ENCODE data around the gene COX7A1.
"Not testable (repeated sequence)": the region's sequence is repeated elsewhere in the genome, so short reads cannot be mapped to it uniquely, and the experiment has no call there.

The COX7A1 gene

DNA sequence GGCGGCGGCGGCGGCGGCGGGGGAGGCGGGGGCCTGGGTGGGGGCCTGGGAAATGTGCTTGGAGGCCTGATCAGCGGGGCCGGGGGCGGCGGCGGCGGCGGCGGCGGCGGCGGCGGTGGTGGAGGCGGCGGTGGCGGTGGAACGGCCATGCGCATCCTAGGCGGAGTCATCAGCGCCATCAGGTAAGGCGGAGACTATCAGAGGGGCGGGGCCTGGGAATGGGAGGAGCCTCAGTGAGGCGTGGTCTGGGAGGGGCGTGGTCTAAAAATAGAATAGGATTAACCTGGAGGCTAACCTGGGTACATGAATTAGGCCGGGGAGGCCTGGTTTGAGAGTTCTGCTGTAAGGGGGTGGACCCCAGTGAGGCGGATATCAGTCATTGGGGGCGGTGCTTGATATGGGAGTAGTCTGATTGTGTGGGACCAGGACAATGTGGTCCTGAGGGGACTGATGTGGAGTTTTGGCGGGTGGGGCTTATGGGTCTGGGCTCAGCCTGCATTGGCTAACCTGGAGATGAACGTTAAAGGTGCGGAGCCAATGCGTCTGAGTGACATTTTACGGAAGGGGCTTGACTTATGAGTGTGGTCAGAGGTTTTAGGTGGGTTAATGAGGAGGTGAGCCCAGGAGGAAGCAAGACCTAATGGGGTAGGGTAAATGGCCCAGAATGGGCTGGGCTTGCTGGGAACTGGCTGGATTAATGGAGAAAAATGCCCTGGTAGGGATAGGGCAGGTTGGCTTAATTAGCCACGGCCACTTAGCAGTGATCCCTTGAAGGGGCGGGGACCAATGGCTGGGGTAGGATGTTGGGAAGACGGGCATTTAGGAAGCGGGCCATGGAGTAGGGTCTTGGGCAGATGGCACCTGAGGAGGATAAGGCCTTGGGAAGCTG, 11.0 kb downstream of the COX7A1 start:
- H3K9me3 ChIP-seq (ENCODE audit: control insufficient read depth in 1 of 2, low read length in 2 of 2) = no peaks in the 10 kb centered on the region
- peaks cover 8 to 11% of the 10 kb centered on the region in 2 donors for H3K4me1 ChIP-seq (ENCODE audit: control insufficient read depth in 1 of 2, insufficient read depth in 2 of 2, low read length in 2 of 2)
- no peaks in the 10 kb centered on the region for H3K27me3 ChIP-seq (ENCODE audit: low read depth, low read length)
- peak overlapping the region; percentile 67 for H3K27ac ChIP-seq (ENCODE audit: low read length)
- peaks cover 25 to 38% of the 10 kb centered on the region in 2 donors for H3K36me3 ChIP-seq (ENCODE audit: control insufficient read depth in 1 of 2, insufficient read depth in 2 of 2, low read length in 2 of 2)
- H3K4me3 ChIP-seq (ENCODE audit: low read depth in 1 of 2, low read length in 2 of 2) = peak overlapping the region; percentile 83 to 100

DNA sequence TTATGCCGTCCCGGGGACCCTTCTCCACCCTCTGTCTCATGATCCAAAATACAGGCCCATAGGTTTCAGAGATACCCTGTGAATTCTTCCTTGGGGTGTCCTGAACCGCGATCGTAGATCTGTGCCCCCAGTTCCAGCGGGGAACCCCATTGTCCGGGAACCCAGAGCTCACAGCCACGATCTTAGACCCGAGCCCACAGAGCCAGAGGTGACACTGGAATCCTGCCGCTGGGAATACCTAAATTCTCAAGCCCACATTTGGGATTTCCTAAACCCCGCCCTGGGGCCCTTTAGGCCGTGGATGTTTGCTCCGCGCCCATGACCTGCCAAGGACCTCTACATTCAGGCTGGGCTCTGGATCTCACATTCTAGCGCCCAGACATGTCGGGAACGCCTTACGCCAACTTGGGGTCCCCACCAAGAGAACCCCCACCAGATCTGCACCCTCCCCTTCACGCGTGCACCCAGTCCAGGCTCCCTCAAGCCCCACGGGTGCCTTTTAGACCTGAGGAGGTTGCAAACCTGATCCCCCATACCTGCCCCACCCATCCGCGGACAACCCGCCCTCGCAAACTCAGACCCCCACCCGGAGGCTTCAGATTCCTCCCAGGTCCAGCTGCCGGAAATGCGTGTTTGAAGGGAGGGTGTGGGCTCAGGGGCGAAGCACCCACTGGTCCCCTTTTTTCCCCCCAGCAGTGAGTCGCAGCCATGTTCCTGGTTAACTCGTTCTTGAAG, 11.8 kb downstream of the COX7A1 start:
- Histone ChIP-seq H3K27me3 (ENCODE audit: low read depth, low read length) (no peaks in the 10 kb centered on the region), H3K36me3 (ENCODE audit: control insufficient read depth in 1 of 2, insufficient read depth in 2 of 2, low read length in 2 of 2) (peaks cover 17 to 30% of the 10 kb centered on the region in 2 donors), H3K27ac (ENCODE audit: low read length) (peak overlapping the region; percentile 100), H3K9me3 (ENCODE audit: control insufficient read depth in 1 of 2, low read length in 2 of 2) (no peaks in the 10 kb centered on the region), H3K4me1 (ENCODE audit: control insufficient read depth in 1 of 2, insufficient read depth in 2 of 2, low read length in 2 of 2) (peaks cover 8 to 11% of the 10 kb centered on the region in 2 donors), H3K4me3 (ENCODE audit: low read depth in 1 of 2, low read length in 2 of 2) (peak overlapping the region; percentile 83 to 100)

DNA sequence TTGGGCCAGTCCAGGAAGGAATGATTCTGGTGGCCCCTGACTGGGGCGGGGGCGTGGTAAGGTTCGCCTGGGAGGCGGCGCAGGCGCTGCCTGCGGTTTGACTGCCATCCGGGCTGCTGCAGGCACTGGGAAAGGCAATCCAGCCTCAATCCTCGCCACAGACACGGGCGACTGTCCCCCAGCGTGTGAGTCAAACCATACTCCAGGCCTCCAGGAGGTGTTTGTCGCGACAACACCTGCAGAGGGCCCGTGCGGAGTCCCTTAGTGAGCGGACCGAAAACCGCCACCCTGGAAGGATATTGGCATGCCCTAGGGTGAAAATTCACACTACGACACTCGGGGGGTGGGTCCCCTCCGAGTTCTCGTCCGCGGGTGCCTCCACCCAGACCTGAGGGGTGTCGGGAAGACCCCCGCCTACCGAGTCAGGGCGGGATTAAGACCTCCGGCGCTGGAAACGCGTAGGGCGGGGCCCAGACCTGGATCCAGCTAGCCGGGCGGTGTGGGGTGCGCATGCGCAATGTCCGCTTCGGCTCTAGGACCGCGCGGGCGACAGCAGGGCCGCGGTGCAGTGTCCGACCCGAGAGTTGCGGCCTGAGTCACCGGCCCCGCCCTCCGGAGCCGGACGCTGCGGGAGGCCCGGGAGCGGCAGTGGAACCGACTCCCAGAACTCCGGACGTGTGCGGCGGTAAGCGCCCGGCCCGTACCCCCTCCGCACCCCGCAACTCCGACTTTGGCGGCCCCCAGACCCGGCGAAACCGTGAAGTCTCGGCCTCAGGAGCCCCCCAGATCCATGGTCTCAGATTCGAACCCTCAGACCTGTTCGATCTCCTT, 12.6 kb downstream of the COX7A1 start, which contains the start of gene CAPNS1:
TSS of gene CAPNS1 (plus strand) at position 594 of the 831 bp plus-strand sequence. CDS start 946 bp downstream, outside the sequence.
- Histone ChIP-seq H3K36me3 (ENCODE audit: control insufficient read depth in 1 of 2, insufficient read depth in 2 of 2, low read length in 2 of 2) (peaks cover 12 to 22% of the 10 kb centered on the region in 2 donors), H3K4me3 (ENCODE audit: low read depth in 1 of 2, low read length in 2 of 2) (peak within 1 kb of the TSS; percentile 83 to 100), H3K27me3 (ENCODE audit: low read depth, low read length) (no peaks in the 10 kb centered on the region), H3K9me3 (ENCODE audit: control insufficient read depth in 1 of 2, low read length in 2 of 2) (no peaks in the 10 kb centered on the region), H3K27ac (ENCODE audit: low read length) (peak within 1 kb of the TSS; percentile 100), H3K4me1 (ENCODE audit: control insufficient read depth in 1 of 2, insufficient read depth in 2 of 2, low read length in 2 of 2) (peaks cover 8 to 11% of the 10 kb centered on the region in 2 donors)

DNA sequence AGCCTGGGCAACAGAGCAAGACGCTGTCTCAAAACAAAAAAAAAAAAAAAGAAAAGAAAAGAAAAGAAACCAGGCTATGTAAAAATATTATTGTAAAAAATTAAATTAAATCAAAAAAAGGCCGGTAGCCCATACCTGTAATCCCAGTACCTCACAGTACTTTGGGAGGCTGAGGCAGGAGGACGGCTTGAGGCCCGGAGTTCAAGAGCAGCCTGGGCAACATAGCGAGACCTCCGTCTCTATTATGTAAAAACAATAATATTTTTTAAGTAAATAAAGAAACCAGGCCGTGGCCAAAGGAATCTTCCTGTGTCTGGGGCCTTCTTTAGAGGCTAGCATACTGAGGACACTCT, 13.2 kb downstream of the COX7A1 start:
- Histone ChIP-seq H3K4me3 (ENCODE audit: low read depth in 1 of 2, low read length in 2 of 2) (peak overlapping the region; percentile 74 to 83), H3K9me3 (ENCODE audit: control insufficient read depth in 1 of 2, low read length in 2 of 2) (no peaks in the 10 kb centered on the region), H3K36me3 (ENCODE audit: control insufficient read depth in 1 of 2, insufficient read depth in 2 of 2, low read length in 2 of 2) (peaks cover 10 to 17% of the 10 kb centered on the region in 2 donors), H3K4me1 (ENCODE audit: control insufficient read depth in 1 of 2, insufficient read depth in 2 of 2, low read length in 2 of 2) (peaks cover 8 to 11% of the 10 kb centered on the region in 2 donors), H3K27me3 (ENCODE audit: low read depth, low read length) (no peaks in the 10 kb centered on the region), H3K27ac (ENCODE audit: low read length) (peak overlapping the region; percentile 87)

DNA sequence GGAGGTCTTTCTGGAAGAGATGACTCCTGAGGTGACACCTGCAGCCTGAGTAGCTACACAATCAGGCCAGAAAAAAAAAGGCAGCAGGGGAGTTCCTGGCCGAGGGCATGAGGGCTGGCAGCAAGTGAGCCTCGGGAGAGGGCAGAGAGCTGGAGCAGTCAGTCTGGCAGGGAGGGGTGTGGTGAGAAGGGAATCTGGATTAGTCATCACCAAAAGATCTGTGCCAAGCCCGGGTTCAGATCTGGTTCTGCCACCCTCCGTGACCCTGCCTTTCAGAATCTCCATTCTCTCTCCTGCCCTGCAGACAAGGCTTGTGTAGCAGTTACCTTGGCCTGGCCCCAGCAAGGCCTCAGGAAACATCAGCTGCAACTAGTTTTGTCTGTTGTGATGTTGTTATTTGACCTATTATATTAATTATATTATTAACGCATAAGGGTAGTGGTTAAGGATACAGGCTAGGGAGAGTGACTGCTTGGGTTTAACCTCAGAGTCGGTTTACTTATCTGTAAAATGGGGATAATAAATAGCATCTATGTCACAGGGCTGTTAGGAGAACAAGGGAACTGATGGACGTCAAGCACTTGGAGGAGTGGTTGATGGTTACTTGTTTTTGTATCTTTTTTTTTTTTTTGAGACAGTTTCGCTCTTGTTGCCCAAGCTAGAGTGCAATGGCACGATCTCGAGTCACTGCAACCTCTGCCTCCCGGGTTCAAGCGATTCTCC, 15.1 kb downstream of the COX7A1 start:
- Histone ChIP-seq H3K27ac (ENCODE audit: low read length) (peak overlapping the region; percentile 72), H3K9me3 (ENCODE audit: control insufficient read depth in 1 of 2, low read length in 2 of 2) (no peaks in the 10 kb centered on the region), H3K4me1 (ENCODE audit: control insufficient read depth in 1 of 2, insufficient read depth in 2 of 2, low read length in 2 of 2) (peaks cover 8 to 11% of the 10 kb centered on the region in 2 donors), H3K27me3 (ENCODE audit: low read depth, low read length) (no peaks in the 10 kb centered on the region), H3K36me3 (ENCODE audit: control insufficient read depth in 1 of 2, insufficient read depth in 2 of 2, low read length in 2 of 2) (peaks cover 0 to 4% of the 10 kb centered on the region in 2 donors), H3K4me3 (ENCODE audit: low read depth in 1 of 2, low read length in 2 of 2) (peak overlapping the region in 1 of 2 donors; percentile 37)

DNA sequence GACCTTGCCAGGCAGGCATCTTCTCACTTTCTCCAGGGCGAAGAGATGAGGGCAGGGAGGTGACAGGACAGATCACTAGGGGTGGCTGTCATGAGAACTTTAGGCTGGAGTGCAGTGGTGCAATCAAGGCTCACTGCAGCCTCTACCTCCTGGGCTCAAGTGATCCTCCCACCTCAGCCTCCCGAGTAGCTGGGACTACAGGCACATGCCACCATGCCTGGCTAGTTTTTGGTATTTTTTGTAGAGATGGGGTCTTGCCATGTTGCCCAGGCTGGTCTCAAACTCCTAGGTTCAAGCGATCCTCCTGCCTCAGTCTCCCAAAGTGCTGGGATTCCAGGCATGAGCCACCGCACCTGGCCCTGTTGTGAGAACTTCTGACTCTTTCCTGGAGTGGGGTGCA, 17.4 kb downstream of the COX7A1 start:
- H3K9me3 ChIP-seq (ENCODE audit: control insufficient read depth in 1 of 2, low read length in 2 of 2); H3K4me1 ChIP-seq (ENCODE audit: control insufficient read depth in 1 of 2, insufficient read depth in 2 of 2, low read length in 2 of 2); H3K36me3 ChIP-seq (ENCODE audit: control insufficient read depth in 1 of 2, insufficient read depth in 2 of 2, low read length in 2 of 2); H3K27me3 ChIP-seq (ENCODE audit: low read depth, low read length); H3K27ac ChIP-seq (ENCODE audit: low read length); H3K4me3 ChIP-seq (ENCODE audit: low read depth in 1 of 2, low read length in 2 of 2): not testable (repeated sequence)

DNA sequence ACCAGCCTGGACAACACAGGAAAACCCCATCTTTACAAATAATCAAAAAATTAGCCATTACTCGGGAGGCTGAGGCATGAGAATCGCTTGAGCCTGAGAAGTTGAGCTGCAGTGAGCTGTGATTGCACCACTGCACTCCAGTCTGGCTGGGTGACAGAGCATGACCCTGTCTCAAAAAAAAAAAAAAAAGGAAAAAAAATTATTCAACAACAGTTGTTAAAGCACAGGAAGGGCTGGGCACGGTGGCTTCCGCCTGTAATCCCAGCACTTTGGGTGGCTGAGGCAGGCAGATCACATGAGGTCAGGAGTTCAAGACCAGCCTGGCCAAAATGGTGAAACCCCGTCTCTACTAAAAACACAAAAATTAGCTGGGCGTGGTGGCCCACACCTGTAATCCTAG, 21.0 kb downstream of the COX7A1 start:
- not testable (repeated sequence) for H3K36me3 ChIP-seq (ENCODE audit: control insufficient read depth in 1 of 2, insufficient read depth in 2 of 2, low read length in 2 of 2); H3K4me3 ChIP-seq (ENCODE audit: low read depth in 1 of 2, low read length in 2 of 2); H3K27ac ChIP-seq (ENCODE audit: low read length); H3K9me3 ChIP-seq (ENCODE audit: control insufficient read depth in 1 of 2, low read length in 2 of 2); H3K27me3 ChIP-seq (ENCODE audit: low read depth, low read length)
- H3K4me1 ChIP-seq (ENCODE audit: control insufficient read depth in 1 of 2, insufficient read depth in 2 of 2, low read length in 2 of 2) = peaks cover 3 to 12% of the 10 kb centered on the region in 2 donors

DNA sequence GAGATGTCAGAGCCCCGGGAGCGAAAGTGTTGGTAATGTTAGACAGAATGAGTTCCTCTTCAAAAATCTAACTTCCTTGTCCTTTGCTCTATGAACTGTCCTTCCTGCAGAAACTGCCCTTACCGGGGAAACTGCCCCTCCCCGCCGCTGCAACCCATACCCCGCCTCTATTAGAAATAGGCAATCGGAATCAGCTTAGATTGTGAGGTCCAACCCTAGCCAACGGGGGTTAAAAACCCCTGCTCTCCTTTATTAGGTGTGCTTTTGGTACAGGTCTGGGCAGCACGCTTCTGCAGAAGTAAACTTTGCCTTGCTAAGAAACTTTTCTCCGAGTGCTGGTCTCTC, 23.9 kb downstream of the COX7A1 start:
- H3K4me3 ChIP-seq (ENCODE audit: low read depth in 1 of 2, low read length in 2 of 2) = peak overlapping the region; percentile 59 to 67

DNA sequence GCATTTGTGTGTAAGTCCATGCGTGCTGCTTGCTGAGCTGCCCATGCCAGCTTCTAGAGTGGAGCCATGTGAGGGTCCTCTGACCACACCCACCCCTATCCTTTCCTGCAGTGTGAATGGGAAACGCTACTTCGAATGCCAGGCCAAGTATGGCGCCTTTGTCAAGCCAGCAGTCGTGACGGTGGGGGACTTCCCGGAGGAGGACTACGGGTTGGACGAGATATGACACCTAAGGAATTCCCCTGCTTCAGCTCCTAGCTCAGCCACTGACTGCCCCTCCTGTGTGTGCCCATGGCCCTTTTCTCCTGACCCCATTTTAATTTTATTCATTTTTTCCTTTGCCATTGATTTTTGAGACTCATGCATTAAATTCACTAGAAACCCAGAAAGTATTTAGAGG, 26.7 kb downstream of the COX7A1 start:
- H3K27ac ChIP-seq (ENCODE audit: low read length) = no peak overlapping the region
- no peaks in the 10 kb centered on the region for H3K27me3 ChIP-seq (ENCODE audit: low read depth, low read length)
- H3K4me3 ChIP-seq (ENCODE audit: low read depth in 1 of 2, low read length in 2 of 2) = no peak overlapping the region
- H3K4me1 ChIP-seq (ENCODE audit: control insufficient read depth in 1 of 2, insufficient read depth in 2 of 2, low read length in 2 of 2) = peaks cover 3 to 12% of the 10 kb centered on the region in 2 donors
- H3K9me3 ChIP-seq (ENCODE audit: control insufficient read depth in 1 of 2, low read length in 2 of 2) = no peaks in the 10 kb centered on the region
- H3K36me3 ChIP-seq (ENCODE audit: control insufficient read depth in 1 of 2, insufficient read depth in 2 of 2, low read length in 2 of 2) = peaks cover 20 to 50% of the 10 kb centered on the region in 2 donors

More for the DNA sequence above, 23.9 kb downstream of the COX7A1 start:
- Histone ChIP-seq H3K27me3 (ENCODE audit: low read depth, low read length) (no peaks in the 10 kb centered on the region), H3K27ac (ENCODE audit: low read length) (peak overlapping the region; percentile 92), H3K36me3 (ENCODE audit: control insufficient read depth in 1 of 2, insufficient read depth in 2 of 2, low read length in 2 of 2) (peaks cover 13 to 24% of the 10 kb centered on the region in 2 donors), H3K9me3 (ENCODE audit: control insufficient read depth in 1 of 2, low read length in 2 of 2) (no peaks in the 10 kb centered on the region), H3K4me1 (ENCODE audit: control insufficient read depth in 1 of 2, insufficient read depth in 2 of 2, low read length in 2 of 2) (peaks cover 3 to 12% of the 10 kb centered on the region in 2 donors)

DNA sequence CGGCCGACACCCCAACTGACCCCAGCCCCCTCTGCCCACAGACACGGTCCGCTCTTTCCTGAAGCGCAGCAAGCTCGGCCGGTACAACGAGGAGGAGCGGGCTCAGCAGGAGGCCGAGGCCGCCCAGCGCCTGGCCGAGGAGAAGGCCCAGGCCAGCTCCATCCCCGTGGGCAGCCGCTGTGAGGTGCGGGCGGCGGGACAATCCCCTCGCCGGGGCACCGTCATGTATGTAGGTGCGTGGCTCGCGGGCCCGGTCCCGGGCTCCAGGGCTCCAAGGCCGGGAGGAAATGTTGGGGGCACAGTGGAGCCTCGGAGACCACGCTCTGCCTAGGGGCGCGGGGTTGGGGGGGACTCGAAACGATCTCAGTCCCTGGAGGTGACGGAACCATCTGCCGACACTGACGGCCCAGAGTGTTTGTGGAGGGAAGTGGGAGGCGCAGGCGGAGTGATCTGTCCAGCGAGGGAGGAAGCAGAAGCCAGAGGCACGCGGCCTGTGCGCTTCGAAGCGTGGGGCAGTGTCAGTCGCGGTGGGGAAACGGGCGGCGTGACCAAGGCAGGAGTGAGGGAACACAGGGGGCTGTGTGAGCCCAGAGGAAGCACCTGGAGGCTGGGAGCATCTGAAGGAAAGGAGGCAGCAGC, 30.6 kb downstream of the COX7A1 start:
- Histone ChIP-seq H3K36me3 (ENCODE audit: control insufficient read depth in 1 of 2, insufficient read depth in 2 of 2, low read length in 2 of 2) (peaks cover 20 to 68% of the 10 kb centered on the region in 2 donors), H3K27ac (ENCODE audit: low read length) (no peak overlapping the region), H3K27me3 (ENCODE audit: low read depth, low read length) (no peaks in the 10 kb centered on the region), H3K4me1 (ENCODE audit: control insufficient read depth in 1 of 2, insufficient read depth in 2 of 2, low read length in 2 of 2) (peaks cover 0 to 8% of the 10 kb centered on the region in 2 donors), H3K9me3 (ENCODE audit: control insufficient read depth in 1 of 2, low read length in 2 of 2) (no peaks in the 10 kb centered on the region), H3K4me3 (ENCODE audit: low read depth in 1 of 2, low read length in 2 of 2) (no peak overlapping the region)
